DOHH2 (cell line): ENCODE data around the gene RIPOR2.

Experiments
- H3F3A ChIP-seq: fragments of 200-600 bp; sonication (generic), shearing (Covaris generic); 2 replicates; pipeline ENCODE4 v1.6.0; 2016; ENCODE audit warnings: antibody characterized with exemption, mild to moderate bottlenecking; ENCODE audit not compliant: control insufficient read depth, insufficient read depth
- H3K27ac ChIP-seq: fragments of 200-600 bp; sonication (generic); 2 replicates; pipeline ENCODE4 v1.5.1; 2014; ENCODE audit warnings: low read depth, mild to moderate bottlenecking, low read length, moderate library complexity
- H3K27me3 ChIP-seq: fragments of 200-600 bp; sonication (generic); 2 replicates; pipeline ENCODE4 v1.6.1; 2014; ENCODE audit warnings: mild to moderate bottlenecking, low read length, mixed read lengths; ENCODE audit not compliant: control insufficient read depth
- H3K36me3 ChIP-seq: fragments of 200-600 bp; sonication (generic); 2 replicates; pipeline ENCODE4 v1.6.1; 2014; ENCODE audit warnings: mild to moderate bottlenecking, low read length, moderate library complexity, mixed read lengths; ENCODE audit not compliant: control insufficient read depth
- H3K4me1 ChIP-seq: fragments of 200-600 bp; sonication (generic); 2 replicates; pipeline ENCODE4 v1.6.1; 2014; ENCODE audit warnings: mild to moderate bottlenecking, low read length, mixed read lengths; ENCODE audit not compliant: control insufficient read depth
- H3K4me2 ChIP-seq: fragments of 200-600 bp; sonication (generic); 2 replicates; pipeline ENCODE4 v1.6.0; 2014; ENCODE audit warnings: mild to moderate bottlenecking, low read length, moderate library complexity
- H3K4me3 ChIP-seq: fragments of 200-600 bp; sonication (generic); 2 replicates; pipeline ENCODE4 v1.5.1; 2014; ENCODE audit warnings: mild to moderate bottlenecking, low read length, mixed read lengths
- H3K79me2 ChIP-seq: fragments of 200-600 bp; sonication (generic); 2 replicates; pipeline ENCODE4 v1.6.1; 2014; ENCODE audit warnings: mild to moderate bottlenecking, low read length, mixed read lengths; ENCODE audit not compliant: control insufficient read depth
- H3K9me2 ChIP-seq: fragments of 200-600 bp; sonication (generic); replicated peaks from 2 replicates; pipeline ENCODE4 v1.6.1; 2014; ENCODE audit warnings: mild to moderate bottlenecking, low read length, mixed read lengths; ENCODE audit not compliant: control insufficient read depth
- H3K9me3 ChIP-seq: fragments of 200-600 bp; sonication (generic); 2 replicates; pipeline ENCODE4 v1.6.1; 2014; ENCODE audit warnings: antibody characterized with exemption, low read length, mixed read lengths; ENCODE audit not compliant: control insufficient read depth, insufficient read depth
- H4K20me1 ChIP-seq: fragments of 200-600 bp; sonication (generic); 2 replicates; pipeline ENCODE4 v1.6.0; 2014; ENCODE audit warnings: low read depth, mild to moderate bottlenecking, antibody characterized with exemption, low read length, moderate library complexity; ENCODE audit not compliant: control insufficient read depth, insufficient read depth
- EZH2phosphoT487 ChIP-seq: fragments of 200-600 bp; sonication (generic); IDR thresholded peaks from 2 replicates; pipeline ENCODE4 v1.6.1; 2017; ENCODE audit warnings: borderline replicate concordance, mild to moderate bottlenecking, antibody characterized with exemption, low read length, moderate library complexity, mixed read lengths
- TF ChIP-seq, protein P1 (sequence below): fragments of 200-600 bp; sonication (generic); IDR thresholded peaks from one replicate; pipeline ENCODE4 v1.5.1; 2014; ENCODE audit warnings: antibody characterized with exemption, mild to moderate bottlenecking, low read depth, low read length; ENCODE audit not compliant: poor library complexity, severe bottlenecking

Gene RIPOR2

DNA sequence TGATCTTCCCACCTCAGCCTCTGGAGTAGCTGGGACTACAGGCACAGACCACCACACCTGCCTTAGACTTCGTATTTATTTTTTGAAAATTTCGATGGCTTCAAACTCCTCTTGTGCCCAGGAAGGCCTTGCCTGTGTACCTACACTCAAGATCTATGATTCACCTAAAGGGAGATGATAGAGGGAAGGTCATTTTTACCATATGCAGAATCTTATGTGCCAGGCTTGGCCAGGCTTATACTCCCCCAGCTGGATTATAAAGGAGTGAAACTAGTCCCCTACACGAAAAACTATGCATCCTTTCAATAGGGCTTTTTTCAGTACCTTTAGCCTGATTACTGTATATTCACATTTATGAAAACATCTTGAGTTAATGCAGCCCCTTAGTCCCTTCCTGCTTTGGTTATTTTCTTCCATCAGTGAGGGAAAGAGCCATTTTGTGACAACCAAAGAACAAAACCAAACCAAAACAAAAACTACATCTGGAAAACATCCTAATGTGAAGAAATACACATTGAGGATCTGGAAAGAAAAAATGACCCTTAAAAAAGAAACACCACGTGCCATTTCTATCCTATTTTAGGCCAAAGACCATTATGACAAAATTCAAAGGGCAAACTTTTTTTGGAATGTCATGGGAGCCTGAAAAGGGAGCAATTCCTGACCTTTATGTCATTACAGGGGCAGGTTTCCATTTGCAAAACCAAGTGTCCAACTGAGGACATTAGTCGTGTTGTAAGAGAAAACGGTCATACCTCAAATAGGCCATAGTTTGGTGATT is 34.7 kb downstream of the RIPOR2 start:
- Histone ChIP-seq H3K27me3 (no peaks in the 10 kb centered on the region), H3K27ac (peak overlapping the region; percentile 61), H3K36me3 (peaks cover 90% of the 10 kb centered on the region), H3K79me2 (peaks cover 98% of the 10 kb centered on the region), H3K9me3 (no peaks in the 10 kb centered on the region), H4K20me1 (no peaks in the 10 kb centered on the region), H3K9me2 (no peaks in the 10 kb centered on the region), H3F3A (peaks cover 8% of the 10 kb centered on the region), H3K4me1 (peaks cover 95% of the 10 kb centered on the region), H3K4me3 (peak overlapping the region; percentile 14), H3K4me2 (peak overlapping the region; percentile 48)
- TF ChIP-seq, protein P1, sequence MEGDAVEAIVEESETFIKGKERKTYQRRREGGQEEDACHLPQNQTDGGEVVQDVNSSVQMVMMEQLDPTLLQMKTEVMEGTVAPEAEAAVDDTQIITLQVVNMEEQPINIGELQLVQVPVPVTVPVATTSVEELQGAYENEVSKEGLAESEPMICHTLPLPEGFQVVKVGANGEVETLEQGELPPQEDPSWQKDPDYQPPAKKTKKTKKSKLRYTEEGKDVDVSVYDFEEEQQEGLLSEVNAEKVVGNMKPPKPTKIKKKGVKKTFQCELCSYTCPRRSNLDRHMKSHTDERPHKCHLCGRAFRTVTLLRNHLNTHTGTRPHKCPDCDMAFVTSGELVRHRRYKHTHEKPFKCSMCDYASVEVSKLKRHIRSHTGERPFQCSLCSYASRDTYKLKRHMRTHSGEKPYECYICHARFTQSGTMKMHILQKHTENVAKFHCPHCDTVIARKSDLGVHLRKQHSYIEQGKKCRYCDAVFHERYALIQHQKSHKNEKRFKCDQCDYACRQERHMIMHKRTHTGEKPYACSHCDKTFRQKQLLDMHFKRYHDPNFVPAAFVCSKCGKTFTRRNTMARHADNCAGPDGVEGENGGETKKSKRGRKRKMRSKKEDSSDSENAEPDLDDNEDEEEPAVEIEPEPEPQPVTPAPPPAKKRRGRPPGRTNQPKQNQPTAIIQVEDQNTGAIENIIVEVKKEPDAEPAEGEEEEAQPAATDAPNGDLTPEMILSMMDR, result no peak
- TF ChIP-seq EZH2phosphoT487, result no peak

DNA sequence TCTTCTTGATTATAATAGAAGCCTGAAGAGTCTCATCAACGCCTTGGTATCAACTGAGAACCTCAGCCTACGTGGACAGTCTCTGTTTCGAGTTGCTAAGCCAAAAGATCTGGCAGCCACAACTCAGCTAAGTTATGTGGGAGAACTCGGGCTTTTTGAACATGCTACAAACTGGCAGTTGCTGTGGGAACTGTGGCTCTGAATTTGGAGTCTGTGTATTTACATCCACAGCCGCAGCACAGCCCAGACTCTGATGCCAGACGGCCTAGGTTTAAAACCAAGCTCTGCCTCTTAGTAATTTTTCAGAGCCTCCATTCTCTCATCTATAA is 35.8 kb downstream of the RIPOR2 start:
- Histone ChIP-seq H3K79me2 (peaks cover 95% of the 10 kb centered on the region), H3K27ac (peak overlapping the region; percentile 61), H3K27me3 (no peaks in the 10 kb centered on the region), H3K4me2 (peak overlapping the region; percentile 48), H3K9me3 (no peaks in the 10 kb centered on the region), H3K4me3 (peak overlapping the region; percentile 40), H3F3A (peaks cover 11% of the 10 kb centered on the region), H3K9me2 (no peaks in the 10 kb centered on the region), H3K4me1 (peaks cover 91% of the 10 kb centered on the region), H4K20me1 (no peaks in the 10 kb centered on the region), H3K36me3 (peaks cover 80% of the 10 kb centered on the region)
- TF ChIP-seq, protein P1, result no peak
- no peak for TF ChIP-seq EZH2phosphoT487

DNA sequence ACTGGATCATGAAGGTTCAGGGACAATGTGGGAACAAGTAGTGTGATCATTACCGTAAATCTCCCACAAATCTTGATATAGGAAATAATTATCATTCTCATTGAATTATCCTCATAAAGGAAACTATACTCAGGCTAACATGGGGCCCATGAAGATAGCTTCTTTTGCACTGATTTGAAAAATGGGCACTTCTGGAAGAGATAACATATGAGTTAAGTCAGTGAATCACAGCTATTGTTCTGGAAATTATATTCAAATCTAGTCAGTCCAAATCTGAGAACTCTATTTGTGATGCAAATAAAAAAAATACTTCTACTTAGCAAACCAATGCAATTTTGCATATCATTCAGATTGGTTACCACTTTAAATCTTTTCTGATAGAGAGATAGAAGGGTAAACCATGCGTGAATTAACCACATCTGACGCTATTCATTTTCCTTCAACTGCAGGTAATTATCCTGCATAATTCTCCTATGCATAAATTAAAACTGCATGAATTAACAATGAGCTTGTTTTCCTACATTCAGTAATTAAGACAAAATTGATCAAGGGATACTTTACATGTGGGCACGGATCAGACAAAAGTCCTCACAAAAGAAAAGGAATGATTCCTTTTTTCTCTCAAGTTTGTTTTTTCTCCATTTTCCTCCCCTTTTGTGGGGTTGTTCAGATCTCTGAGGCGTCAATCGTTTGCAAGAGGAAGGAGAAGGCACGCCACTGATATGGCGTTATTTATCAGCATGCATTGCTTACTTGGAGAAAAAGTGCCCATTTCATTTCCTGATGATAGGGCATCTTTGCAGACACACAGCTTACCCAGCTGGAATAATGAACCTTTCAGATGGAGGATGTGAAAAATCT is 36.4 kb downstream of the RIPOR2 start:
- H4K20me1 ChIP-seq, result no peaks in the 10 kb centered on the region
- H3K27ac ChIP-seq, result peak overlapping the region; percentile 61
- TF ChIP-seq, protein P1, result no peak
- no peak for TF ChIP-seq EZH2phosphoT487
- peaks cover 91% of the 10 kb centered on the region for H3K4me1 ChIP-seq
- no peaks in the 10 kb centered on the region for H3K9me2 ChIP-seq
- H3K4me3 ChIP-seq, result peak overlapping the region; percentile 40
- peaks cover 11% of the 10 kb centered on the region for H3F3A ChIP-seq
- H3K36me3 ChIP-seq, result peaks cover 77% of the 10 kb centered on the region
- H3K79me2 ChIP-seq, result peaks cover 95% of the 10 kb centered on the region
- H3K9me3 ChIP-seq, result no peaks in the 10 kb centered on the region
- H3K27me3 ChIP-seq, result no peaks in the 10 kb centered on the region
- peak overlapping the region; percentile 48 for H3K4me2 ChIP-seq
